Islet of Langerhans (tissue), 1 donor: ENCODE measurements around the gene TYK2.
"Not testable (repeated sequence)": the region's sequence is repeated elsewhere in the genome, so short reads cannot be mapped to it uniquely, and the experiment has no call there.

Experiments
- FAIRE-seq: peaks from one replicate; lab custom pipeline; 2011; peaks lifted over from hg19 to GRCh38; lab: Jason Lieb, UNC

TYK2 gene

DNA sequence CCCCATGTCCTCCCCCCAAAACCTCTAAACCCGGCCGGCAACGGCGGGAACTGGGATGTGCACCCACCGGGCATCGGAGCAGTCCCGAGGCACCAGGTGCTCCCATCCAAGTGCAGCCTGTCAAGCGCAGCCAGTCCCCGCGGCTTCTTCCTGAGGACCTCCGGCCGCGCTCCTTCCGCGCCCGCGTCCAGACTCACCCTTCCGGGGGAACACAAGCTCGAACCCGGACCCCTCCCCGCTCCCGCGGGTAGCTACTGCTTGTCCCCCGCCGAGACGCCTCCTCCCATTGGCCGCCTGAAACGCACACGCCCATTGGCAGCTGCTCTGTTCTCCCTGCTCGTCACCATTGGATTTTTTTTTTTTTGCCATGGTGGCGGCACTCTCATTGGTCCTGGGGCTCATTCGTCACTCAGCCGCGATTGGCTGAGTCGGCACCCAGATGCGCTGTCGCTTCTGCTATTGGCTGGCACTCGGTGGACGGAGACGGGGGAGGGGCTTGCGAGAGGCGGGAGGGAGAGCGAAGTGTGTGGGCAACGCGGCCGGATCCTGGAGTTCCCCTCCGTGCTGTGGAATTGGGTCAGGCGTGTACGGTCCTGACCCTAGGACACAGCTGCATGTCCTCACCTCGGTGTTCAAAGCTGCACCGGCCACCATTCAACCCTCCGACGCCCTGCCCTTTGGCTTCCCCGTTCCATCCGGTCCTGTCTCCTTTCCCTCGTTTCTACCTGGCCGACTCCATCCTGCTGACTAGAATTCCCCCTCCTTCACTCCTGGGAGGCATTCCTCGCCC lies at the start of gene TYK2:
TYK2 (minus strand) TSS at position 260 of the 790 bp plus-strand sequence. CDS start 2,166 bp downstream, outside the sequence.
- peak; percentile 90 for FAIRE-seq

DNA sequence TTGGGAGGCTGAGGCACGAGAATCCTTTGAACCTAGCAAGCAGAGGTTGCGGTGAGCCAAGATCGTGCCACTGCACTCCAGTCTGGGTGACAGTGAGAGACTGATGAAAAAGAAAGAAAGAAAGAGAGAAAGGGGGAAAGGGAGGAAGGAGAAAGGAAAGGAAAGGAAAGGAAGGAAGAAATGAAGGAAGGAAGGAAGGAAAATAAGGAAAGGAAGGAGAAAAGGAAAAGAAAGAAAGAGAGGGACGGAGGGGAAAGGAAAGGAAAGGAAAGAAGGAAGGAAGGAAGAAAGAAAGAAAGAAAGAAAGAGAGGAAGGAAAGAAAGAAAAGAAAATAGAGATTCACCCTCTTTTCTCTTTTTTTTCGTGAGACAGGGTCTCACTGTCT lies 48.6 kb upstream of the TYK2 start:
- no peak for FAIRE-seq

DNA sequence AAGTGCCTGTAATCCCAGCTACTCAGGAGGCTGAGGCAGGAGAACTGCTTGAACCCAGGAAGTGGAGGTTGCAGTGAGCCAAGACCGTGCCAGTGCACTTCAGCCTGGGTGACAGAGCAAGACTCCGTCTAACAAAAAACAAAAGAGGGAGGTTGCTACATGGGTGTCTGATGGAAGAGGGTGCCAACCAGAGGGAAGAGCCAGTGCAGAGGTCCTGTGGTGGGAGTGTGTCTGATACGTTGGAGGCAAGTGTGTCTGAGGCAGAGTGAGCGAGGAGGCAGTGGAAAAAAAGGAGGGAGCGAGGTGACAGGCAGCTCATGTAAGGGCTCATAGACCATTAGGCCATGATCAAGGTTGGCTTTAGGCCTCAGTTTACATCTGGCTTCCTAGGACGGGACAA lies 46.8 kb upstream of the TYK2 start:
- FAIRE-seq, result no peak

DNA sequence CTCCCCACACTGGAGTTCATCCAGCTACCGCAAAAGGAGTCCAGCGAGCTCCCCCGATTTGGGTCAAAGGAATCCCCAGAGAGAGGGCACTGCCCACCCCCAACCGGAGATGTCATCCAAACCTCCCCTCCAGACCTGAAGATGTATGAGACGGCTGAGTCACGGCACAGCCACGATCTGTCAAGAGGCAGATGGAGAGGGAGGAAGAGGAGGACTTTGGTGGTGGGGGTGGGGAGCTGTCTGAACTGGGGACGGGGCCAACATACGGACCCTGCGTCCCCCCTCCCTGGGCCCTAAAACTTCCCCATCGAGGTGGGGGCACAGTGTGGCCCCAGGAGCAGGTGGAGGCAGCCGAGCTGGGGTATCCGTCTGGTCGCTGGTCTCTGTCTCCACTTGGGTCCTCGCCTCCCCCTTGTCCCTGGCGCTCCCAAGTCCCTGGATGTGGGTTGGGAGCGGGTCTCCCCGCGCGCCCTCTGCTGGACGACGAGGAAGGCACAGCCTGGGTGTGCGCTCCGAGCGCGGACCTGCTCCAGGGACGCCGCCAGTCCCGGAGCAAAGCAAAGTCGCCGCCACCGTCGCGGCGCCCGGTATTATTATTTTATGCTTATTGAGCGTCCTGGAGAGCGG lies 43.8 kb upstream of the TYK2 start:
- no peak for FAIRE-seq

DNA sequence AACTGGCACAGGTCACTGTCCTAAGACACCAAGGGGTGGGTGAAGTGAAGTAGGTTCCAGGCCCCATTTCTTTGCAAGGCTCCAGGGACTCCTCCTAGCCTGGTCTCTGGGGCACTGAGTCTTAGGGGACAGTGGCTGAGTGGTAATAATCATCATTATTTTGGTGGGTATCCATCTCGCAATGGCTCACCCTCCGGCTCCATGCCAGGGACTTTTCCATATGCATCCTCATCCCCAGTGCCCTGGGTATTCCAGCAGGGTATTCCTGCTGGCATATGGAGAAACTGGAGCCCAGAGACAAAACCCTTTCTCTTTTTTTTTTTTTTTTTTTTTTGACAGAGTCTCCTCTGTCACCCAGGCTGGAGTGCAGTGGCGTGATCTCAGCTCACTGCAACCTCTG lies 42.5 kb upstream of the TYK2 start:
- no peak for FAIRE-seq

DNA sequence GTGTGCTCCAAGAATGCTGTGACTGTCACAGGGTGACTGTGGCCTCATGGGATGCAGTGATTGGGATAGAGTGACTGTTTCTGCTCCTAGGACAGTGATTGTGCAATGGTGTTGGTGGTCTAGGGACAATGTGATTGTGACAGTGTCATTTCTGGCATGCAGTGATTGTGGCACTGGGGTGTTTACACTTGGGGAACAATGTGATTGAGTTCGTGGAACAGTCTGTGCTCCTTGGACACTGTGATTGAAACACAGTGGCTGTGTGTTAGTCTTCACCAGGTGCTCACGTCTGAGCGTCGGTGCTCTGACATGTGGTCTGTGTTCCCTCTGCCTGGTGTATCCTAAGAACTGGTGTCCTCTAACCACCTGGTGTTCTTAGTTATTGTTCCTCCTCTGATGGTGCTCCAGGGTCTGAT lies 41.7 kb upstream of the TYK2 start:
- FAIRE-seq, result no peak

DNA sequence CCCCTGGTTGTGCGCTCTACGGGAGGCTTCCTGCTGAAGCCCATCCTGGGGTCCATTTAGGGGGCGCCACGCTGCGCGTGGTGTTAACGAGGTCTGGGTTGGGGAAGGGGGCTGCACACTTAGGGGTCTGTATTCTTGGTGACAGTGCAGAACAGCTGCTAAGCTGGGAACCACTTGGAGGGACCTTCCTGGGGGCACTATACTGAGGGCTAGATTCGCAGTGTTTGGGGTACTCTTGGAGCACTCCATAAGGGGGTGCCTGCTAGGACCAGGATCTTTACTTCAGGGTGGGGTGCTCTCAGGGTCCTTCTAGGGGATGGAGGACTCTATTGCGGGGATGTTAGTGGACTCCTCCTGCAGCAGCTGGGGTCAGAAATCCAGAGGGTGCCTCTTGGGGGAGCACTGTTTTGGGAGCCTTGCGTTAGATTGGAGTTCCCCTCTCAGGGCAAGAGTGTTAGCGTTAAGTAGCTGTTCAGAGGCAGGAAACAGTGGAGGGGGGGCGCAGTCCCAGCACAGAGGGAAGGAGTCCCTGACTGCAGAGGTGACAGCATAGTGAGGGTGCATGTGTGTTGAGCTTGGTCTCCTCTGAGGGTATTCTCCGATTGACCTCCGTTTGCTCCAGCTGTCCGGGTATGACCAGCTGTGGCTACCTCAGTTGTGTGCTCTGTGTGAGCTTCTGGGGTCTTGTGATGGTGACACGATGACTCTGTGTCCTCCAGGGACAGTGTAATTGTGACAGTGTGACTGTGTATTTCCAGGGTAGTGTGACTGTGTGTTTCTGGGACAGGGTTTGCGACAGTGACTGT lies 41.1 kb upstream of the TYK2 start:
- no peak for FAIRE-seq

- no peak for FAIRE-seq
Observed at GRCh38 chr19:10420444-10421239, 40.3 kb upstream of the TYK2 start, which contains the start of gene PDE4A. Gene PDE4A, plus strand, starts transcription at chr19:10420538. Its CDS starts 227 bp downstream, at chr19:10420765.

- no peak for FAIRE-seq
Observed at GRCh38 chr19:10419646-10420443, 39.5 kb upstream of the TYK2 start.

GRCh38 chr19:10419200-10419645 lies 38.9 kb upstream of the TYK2 start:
- FAIRE-seq, result no peak

DNA sequence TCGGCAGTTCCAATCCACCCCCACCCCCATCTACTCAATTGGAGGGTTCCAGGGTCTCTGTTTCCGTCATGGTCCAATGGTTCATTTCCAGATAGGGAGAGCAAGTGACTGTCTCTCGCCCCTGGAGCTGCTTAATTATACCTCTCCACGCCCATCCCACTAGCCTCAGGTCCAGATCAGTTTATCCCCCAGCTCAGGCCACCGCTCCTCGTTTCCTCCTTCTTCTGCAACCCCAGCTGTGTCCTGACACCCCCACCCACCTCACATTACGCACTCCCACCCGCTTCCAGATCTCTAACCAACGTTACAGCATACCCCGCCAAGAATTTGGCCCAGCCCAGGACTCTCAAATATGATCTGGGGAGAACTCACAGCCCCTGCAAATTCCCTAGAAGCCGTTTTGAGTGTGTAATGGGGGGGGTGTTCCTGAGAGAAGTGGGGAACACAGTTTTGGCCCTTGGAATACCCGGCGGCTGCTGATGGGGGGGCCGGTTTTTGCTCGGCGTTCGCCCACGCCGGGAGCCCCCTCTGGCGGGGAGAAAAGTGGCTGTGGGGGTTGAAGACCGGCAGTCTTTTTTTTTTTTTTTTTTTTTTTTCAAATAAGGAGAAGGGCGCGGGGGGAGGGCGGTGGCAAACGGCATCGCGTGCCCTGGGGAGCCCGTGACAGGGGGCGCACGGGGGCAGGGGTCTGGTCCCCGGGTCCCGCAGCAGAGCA lies 38.3 kb upstream of the TYK2 start:
- no peak for FAIRE-seq

DNA sequence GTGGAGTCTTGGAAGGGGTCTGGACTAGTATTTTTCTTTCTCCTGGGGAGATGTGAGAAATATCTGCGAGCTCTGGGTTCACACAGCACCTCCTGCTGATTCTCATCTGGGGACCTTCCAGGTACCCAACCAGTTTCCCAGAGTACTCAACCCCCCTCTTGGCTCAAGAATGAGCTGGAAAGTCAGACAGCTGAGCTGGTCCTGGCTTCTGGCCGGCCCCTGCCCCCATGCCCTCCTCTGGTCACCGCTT lies 37.8 kb upstream of the TYK2 start:
- no peak for FAIRE-seq

DNA sequence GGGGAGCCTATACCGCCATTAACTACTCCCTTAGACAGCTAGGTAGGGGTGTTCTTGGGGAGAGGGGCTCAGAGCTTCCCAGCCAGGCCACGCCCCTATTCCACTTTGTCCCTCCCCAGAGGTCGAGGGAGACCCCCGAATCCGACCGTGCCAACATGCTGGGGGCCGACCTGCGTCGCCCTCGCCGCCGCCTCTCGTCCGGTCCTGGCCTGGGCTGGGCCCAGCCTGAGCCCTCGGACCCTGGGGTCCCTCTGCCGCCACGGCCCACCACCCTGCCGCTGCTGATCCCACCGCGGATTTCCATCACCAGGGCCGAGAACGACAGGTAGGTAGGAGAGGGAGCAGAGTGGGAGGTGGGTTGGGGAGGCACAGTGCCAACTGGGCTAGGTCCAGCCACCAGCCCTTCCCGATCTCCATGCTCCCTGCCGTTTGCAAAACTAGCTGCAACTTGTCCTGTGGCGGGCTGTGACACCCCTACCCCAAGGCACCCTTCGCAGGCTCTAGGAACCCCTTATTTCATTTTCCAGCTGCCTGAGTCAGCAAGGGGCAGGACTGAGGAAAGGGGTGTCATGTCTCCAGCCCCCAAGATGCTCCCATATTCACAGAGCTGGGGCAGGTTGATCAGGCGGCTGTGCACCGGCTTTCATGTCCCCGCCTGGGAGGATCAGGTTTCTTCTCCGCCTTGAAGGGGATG lies 37.3 kb upstream of the TYK2 start:
- FAIRE-seq, result no peak

- no peak for FAIRE-seq
Observed at GRCh38 chr19:10416380-10417257, 36.2 kb upstream of the TYK2 start.

DNA sequence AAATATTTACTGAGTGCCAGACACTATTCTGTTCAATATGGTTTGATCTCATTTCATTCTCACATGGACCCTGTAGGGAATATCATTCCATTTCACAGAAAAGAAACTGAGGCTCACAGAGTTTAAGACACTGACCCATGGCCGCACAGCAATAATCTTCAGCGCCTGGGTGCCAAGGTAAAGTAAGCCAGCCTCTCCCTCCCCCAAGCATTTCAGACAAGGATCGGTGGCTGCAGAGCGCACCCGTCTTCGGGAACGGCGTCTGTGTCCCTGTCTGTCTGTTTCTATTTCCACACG lies 35.7 kb upstream of the TYK2 start:
- FAIRE-seq, result no peak

DNA sequence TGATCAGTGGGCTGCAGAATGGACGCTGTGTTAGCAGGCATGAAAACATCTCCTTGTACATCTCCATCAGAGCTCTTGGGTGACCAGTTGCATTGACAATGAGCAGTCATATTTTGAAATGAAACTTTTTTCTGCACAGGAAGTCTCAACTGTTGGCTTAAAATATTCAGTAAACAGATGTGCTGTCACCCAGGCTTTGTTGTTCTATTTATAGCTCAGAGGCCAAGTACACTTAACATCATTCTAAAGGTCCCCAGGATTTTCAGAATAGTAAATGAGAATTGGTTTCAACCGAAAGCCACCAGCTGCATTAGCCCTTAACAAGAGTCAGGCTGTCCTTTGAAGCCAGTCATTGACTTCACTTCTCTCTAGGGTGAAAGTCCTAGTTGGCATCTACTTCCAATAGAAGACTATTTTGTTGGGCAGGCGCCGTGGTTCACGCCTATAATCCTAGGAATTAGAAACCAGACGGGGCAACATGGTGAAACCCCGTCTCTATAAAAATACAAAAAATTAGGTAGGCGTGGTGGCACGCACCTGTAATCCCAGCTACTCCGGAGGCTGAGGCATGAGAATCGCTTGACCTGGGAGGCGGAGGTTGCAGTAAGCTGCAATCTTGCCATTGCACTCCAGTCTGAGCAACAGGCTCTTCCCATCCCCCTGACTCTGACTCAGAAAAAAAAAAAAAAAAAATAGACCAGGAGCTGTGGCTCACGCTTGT lies 32.0 kb upstream of the TYK2 start:
- no peak for FAIRE-seq

DNA sequence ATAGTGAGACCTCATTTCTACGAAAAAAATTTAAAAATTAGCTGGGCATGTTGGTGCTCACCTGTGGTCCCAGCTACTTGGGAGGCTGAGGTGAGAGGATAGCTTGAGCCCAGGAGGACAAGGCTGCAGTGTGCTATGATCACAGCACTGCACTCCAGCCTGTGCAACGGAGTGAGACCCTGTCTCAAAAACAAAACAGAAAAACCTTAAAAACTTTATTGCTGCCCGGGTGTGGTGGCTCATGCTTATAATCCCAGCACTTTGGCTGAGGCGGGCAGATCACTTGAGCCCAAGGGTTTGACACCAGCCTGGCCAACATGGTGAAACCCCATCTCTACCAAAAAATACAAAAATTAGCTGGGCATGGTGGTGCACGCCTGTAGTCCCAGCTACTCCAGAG lies 30.9 kb upstream of the TYK2 start:
- FAIRE-seq, result not testable (repeated sequence)

- no peak for FAIRE-seq
Observed at GRCh38 chr19:10408511-10409283, 28.3 kb upstream of the TYK2 start.
